HEK293T (cell line): ENCODE measurements around the gene BTNL8.

Experiments
- FOXK2 ChIP-seq: fragments of 450-650 bp; IDR thresholded peaks from 2 replicates; pipeline ENCODE4 v1.6.1; 2016; ENCODE audit warnings: mild to moderate bottlenecking
- FOXM1 ChIP-seq: fragments of 450-650 bp; IDR thresholded peaks from 2 replicates; pipeline ENCODE4 v1.6.1; 2017; ENCODE audit warnings: mild to moderate bottlenecking, borderline replicate concordance
- NFRKB ChIP-seq: fragments of 450-650 bp; IDR thresholded peaks from 2 replicates; pipeline ENCODE4 v1.6.1; 2016; ENCODE audit warnings: mild to moderate bottlenecking, moderate library complexity

- TF ChIP-seq FOXK2 (no peak), FOXM1 (no peak), NFRKB (no peak)
Observed at GRCh38 chr5:180908400-180908799, 9.4 kb downstream of the BTNL8 start.
